GM23338 (cell line): ENCODE results near the gene SCN3B. TPM values are rescaled to one million over a fixed set of nuclear protein-coding genes. Genes with fewer than 3 reads are reported as not detected.
A peak's percentile ranks its signal among the peaks of the same experiment; 100 is the strongest.

Experiments
- ATAC-seq: fragments of 200-7000 bp; cut with Tn5 transposase; 3 replicates; pipeline ENCODE4 v1.9.1; 2020
- DNase-seq: peaks from one replicate; pipeline ENCODE4 v3.0.0-alpha.2; 2015; ENCODE audit warnings: low spot score
- H2AFZ ChIP-seq: fragments of 200-600 bp; sonication (generic); 2 replicates; pipeline ENCODE4 v1.8.0; 2016; ENCODE audit warnings: antibody characterized with exemption, mild to moderate bottlenecking, moderate library complexity
- H3F3A ChIP-seq: fragments of 200-600 bp; sonication (generic); replicated peaks from 2 replicates; pipeline ENCODE4 v1.8.0; 2017; ENCODE audit warnings: antibody characterized with exemption, mixed run types, low read depth
- H3K27ac ChIP-seq: fragments of 200-600 bp; sonication (generic); 2 replicates; pipeline ENCODE4 v1.6.1; 2016; ENCODE audit warnings: low read depth
- H3K27me3 ChIP-seq: fragments of 200-600 bp; sonication (generic); 2 replicates; pipeline ENCODE4 v1.8.0; 2016; ENCODE audit warnings: mild to moderate bottlenecking, mixed run types, moderate library complexity; ENCODE audit not compliant: insufficient read depth
- H3K36me3 ChIP-seq: fragments of 200-600 bp; sonication (generic); 2 replicates; pipeline ENCODE4 v1.8.0; 2016; ENCODE audit warnings: mild to moderate bottlenecking; ENCODE audit not compliant: insufficient read depth
- H3K4me1 ChIP-seq: fragments of 200-600 bp; sonication (generic); 2 replicates; pipeline ENCODE4 v1.8.0; 2016; ENCODE audit warnings: mild to moderate bottlenecking, moderate library complexity; ENCODE audit not compliant: insufficient read depth
- H3K4me2 ChIP-seq: fragments of 200-600 bp; sonication (generic); 2 replicates; pipeline ENCODE4 v1.7.1; 2017; ENCODE audit warnings: mixed run types
- H3K4me3 ChIP-seq: fragments of 200-600 bp; sonication (generic); 2 replicates; pipeline ENCODE4 v1.6.1; 2016; ENCODE audit warnings: mixed run types
- H3K79me2 ChIP-seq: fragments of 200-600 bp; sonication (generic); replicated peaks from 2 replicates; pipeline ENCODE4 v1.8.0; 2017; ENCODE audit warnings: mild to moderate bottlenecking; ENCODE audit not compliant: insufficient read depth
- H3K9me2 ChIP-seq: fragments of 200-600 bp; sonication (generic); 2 replicates; pipeline ENCODE4 v1.8.0; 2017; ENCODE audit not compliant: insufficient read depth
- H4K20me1 ChIP-seq: fragments of 200-600 bp; sonication (generic); replicated peaks from 2 replicates; pipeline ENCODE4 v1.8.0; 2017; ENCODE audit warnings: mild to moderate bottlenecking; ENCODE audit not compliant: insufficient read depth
- H3K27ac Mint-ChIP-seq: 2 replicates; pipeline ENCODE4 v1.8.0; 2020; ENCODE audit warnings: inconsistent platforms, mild to moderate bottlenecking, moderate library complexity, mixed read lengths
- H3K27me3 Mint-ChIP-seq: 3 replicates; pipeline ENCODE4 v1.8.0; 2022; ENCODE audit warnings: low read depth, mild to moderate bottlenecking, moderate library complexity, mixed read lengths, inconsistent platforms; ENCODE audit not compliant: insufficient read depth, poor library complexity
- H3K36me3 Mint-ChIP-seq: 3 replicates; pipeline ENCODE4 v1.8.0; 2021; ENCODE audit warnings: low read depth, mild to moderate bottlenecking, inconsistent platforms, moderate library complexity, mixed read lengths
- H3K4me1 Mint-ChIP-seq: 3 replicates; pipeline ENCODE4 v1.8.0; 2020; ENCODE audit warnings: mild to moderate bottlenecking, inconsistent platforms, mixed read lengths
- H3K4me3 Mint-ChIP-seq: 3 replicates; pipeline ENCODE4 v1.8.0; 2021; ENCODE audit warnings: moderate library complexity, mild to moderate bottlenecking, inconsistent platforms, mixed read lengths
- H3K9me3 Mint-ChIP-seq: 3 replicates; pipeline ENCODE4 v1.8.0; 2020; ENCODE audit warnings: moderate library complexity, mild to moderate bottlenecking, inconsistent platforms, mixed read lengths
- CREB1 ChIP-seq: fragments of 250-450 bp; sonication (Bioruptor Pico); IDR thresholded peaks from 2 replicates; pipeline ENCODE4 v1.5.0; 2020; ENCODE audit warnings: low read depth, mild to moderate bottlenecking, moderate library complexity
- EZH2 ChIP-seq: fragments of 200-600 bp; sonication (generic); IDR thresholded peaks from one replicate; pipeline ENCODE4 v1.8.0; 2017; ENCODE audit warnings: antibody characterized with exemption, mild to moderate bottlenecking, low read depth; ENCODE audit not compliant: unreplicated experiment
- EZH2phosphoT487 ChIP-seq: fragments of 200-600 bp; sonication (generic); IDR thresholded peaks from one replicate; pipeline ENCODE4 v1.8.1; 2018; ENCODE audit warnings: antibody characterized with exemption; ENCODE audit not compliant: unreplicated experiment
- JUNB ChIP-seq: IDR thresholded peaks from one replicate; pipeline ENCODE4 v1.6.1; 2016; ENCODE audit warnings: antibody characterized with exemption; ENCODE audit not compliant: unreplicated experiment
- POLR2AphosphoS5 ChIP-seq: IDR thresholded peaks from 2 replicates; pipeline ENCODE4 v1.6.1; 2016; ENCODE audit warnings: antibody characterized with exemption, low read depth
- STAT1 ChIP-seq: IDR thresholded peaks from one replicate; pipeline ENCODE4 v1.6.1; 2016; ENCODE audit warnings: antibody characterized with exemption; ENCODE audit not compliant: unreplicated experiment
- ZNF114 ChIP-seq: fragments of 250-450 bp; sonication (Bioruptor Pico); IDR thresholded peaks from 2 replicates; pipeline ENCODE4 v1.5.0; 2020; ENCODE audit warnings: mild to moderate bottlenecking, moderate library complexity
- ZNF331 ChIP-seq: fragments of 250-450 bp; sonication (Bioruptor Pico); IDR thresholded peaks from 2 replicates; pipeline ENCODE4 v1.5.0; 2020; ENCODE audit warnings: low read depth, mild to moderate bottlenecking, moderate library complexity
- polyA plus RNA-seq: library from polyadenylated mRNA; unstranded; fragments of >200 nt; fragmentation: Nextera tagmentation; extraction: Ambion mirVana; gene quantifications from 2 replicates; pipeline ENCODE4 v1.2.1, GENCODE V29; 2016
- total RNA-seq: library from RNA; depleted of rRNA; stranded (reverse); fragments of >200 nt; shearing (Covaris generic); gene quantifications from 2 replicates; pipeline ENCODE4 v1.2.3, GENCODE V29; 2014
- TF ChIP-seq, protein P1 (sequence below), 2 experiments: fragments of 200-600 bp in 1 of 2; sonication (generic) in 1 of 2; conservative IDR thresholded peaks; 2 replicates each; pipeline versions ENCODE4 v1.5.1 to v1.6.1; 2016 to 2017; ENCODE audit warnings: antibody characterized with exemption in 2 of 2, low read depth in 2 of 2, mild to moderate bottlenecking in 2 of 2, moderate library complexity in 1 of 2
- TF ChIP-seq, protein P2 (sequence below): fragments of 250-450 bp; sonication (Bioruptor Pico); IDR thresholded peaks from 2 replicates; pipeline ENCODE4 v1.5.0; 2020; ENCODE audit warnings: mild to moderate bottlenecking, moderate library complexity
- TF ChIP-seq, protein P3 (sequence below): IDR thresholded peaks from one replicate; pipeline ENCODE4 v1.6.1; 2018; ENCODE audit warnings: antibody characterized with exemption; ENCODE audit not compliant: unreplicated experiment

SCN3B gene
- total and polyA plus RNA-seq, 2 experiments from 2014 or later, result 0.74 to 1.7 TPM

DNA sequence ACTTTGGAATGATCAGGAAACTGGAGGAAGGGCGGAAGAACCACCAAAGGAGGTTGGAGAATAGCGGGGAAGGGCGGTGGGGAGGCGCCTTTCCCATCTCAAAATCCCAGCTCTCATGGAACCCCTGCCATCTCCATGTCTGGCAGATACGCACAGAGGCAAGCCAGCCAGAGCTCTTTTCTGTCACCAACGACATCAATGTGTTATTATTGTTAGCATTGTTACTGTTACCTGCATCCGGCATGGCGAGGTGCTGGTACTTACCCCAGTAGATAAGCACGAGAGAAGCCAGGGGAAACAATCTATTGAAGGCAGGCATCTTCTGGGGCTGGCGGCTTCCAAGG, 969 bp downstream of the SCN3B start:
- Histone ChIP-seq H3K79me2 (no peaks in the 10 kb centered on the region), H3K9me2 (no peaks in the 10 kb centered on the region), H3K27ac (no peak overlapping the region), H3K36me3 (no peaks in the 10 kb centered on the region), H3K4me2 (peak overlapping the region; percentile 98), H3K4me1 (peaks cover 12% of the 10 kb centered on the region; the same call in 1 of the 2 replicates), H2AFZ (peak overlapping the region; percentile 98), H3K27me3 (peaks cover 38% of the 10 kb centered on the region), H4K20me1 (peaks cover 6% of the 10 kb centered on the region), H3K4me3 (peak overlapping the region; percentile 97), H3F3A (no peaks in the 10 kb centered on the region)
- Mint-ChIP-seq H3K27me3 (peaks cover 31% of the 10 kb centered on the region), H3K9me3 (no peaks in the 10 kb centered on the region), H3K27ac (no peak overlapping the region), H3K36me3 (no peaks in the 10 kb centered on the region), H3K4me1 (peaks cover 13% of the 10 kb centered on the region), H3K4me3 (peak overlapping the region; percentile 75)
- no peak for DNase-seq
- TF ChIP-seq STAT1 (no peak), JUNB (no peak), CREB1 (no peak), ZNF114 (CRISPR knock-in tag) (no peak), EZH2 (no peak), POLR2AphosphoS5 (no peak), EZH2phosphoT487 (no peak), ZNF331 (CRISPR knock-in tag) (no peak)
- TF ChIP-seq, protein P1, sequence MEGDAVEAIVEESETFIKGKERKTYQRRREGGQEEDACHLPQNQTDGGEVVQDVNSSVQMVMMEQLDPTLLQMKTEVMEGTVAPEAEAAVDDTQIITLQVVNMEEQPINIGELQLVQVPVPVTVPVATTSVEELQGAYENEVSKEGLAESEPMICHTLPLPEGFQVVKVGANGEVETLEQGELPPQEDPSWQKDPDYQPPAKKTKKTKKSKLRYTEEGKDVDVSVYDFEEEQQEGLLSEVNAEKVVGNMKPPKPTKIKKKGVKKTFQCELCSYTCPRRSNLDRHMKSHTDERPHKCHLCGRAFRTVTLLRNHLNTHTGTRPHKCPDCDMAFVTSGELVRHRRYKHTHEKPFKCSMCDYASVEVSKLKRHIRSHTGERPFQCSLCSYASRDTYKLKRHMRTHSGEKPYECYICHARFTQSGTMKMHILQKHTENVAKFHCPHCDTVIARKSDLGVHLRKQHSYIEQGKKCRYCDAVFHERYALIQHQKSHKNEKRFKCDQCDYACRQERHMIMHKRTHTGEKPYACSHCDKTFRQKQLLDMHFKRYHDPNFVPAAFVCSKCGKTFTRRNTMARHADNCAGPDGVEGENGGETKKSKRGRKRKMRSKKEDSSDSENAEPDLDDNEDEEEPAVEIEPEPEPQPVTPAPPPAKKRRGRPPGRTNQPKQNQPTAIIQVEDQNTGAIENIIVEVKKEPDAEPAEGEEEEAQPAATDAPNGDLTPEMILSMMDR (conservative IDR thresholded peaks at IDR 0.05; ENCODE audit: low read depth in 2 of 2), result no peak
- TF ChIP-seq, protein P2, sequence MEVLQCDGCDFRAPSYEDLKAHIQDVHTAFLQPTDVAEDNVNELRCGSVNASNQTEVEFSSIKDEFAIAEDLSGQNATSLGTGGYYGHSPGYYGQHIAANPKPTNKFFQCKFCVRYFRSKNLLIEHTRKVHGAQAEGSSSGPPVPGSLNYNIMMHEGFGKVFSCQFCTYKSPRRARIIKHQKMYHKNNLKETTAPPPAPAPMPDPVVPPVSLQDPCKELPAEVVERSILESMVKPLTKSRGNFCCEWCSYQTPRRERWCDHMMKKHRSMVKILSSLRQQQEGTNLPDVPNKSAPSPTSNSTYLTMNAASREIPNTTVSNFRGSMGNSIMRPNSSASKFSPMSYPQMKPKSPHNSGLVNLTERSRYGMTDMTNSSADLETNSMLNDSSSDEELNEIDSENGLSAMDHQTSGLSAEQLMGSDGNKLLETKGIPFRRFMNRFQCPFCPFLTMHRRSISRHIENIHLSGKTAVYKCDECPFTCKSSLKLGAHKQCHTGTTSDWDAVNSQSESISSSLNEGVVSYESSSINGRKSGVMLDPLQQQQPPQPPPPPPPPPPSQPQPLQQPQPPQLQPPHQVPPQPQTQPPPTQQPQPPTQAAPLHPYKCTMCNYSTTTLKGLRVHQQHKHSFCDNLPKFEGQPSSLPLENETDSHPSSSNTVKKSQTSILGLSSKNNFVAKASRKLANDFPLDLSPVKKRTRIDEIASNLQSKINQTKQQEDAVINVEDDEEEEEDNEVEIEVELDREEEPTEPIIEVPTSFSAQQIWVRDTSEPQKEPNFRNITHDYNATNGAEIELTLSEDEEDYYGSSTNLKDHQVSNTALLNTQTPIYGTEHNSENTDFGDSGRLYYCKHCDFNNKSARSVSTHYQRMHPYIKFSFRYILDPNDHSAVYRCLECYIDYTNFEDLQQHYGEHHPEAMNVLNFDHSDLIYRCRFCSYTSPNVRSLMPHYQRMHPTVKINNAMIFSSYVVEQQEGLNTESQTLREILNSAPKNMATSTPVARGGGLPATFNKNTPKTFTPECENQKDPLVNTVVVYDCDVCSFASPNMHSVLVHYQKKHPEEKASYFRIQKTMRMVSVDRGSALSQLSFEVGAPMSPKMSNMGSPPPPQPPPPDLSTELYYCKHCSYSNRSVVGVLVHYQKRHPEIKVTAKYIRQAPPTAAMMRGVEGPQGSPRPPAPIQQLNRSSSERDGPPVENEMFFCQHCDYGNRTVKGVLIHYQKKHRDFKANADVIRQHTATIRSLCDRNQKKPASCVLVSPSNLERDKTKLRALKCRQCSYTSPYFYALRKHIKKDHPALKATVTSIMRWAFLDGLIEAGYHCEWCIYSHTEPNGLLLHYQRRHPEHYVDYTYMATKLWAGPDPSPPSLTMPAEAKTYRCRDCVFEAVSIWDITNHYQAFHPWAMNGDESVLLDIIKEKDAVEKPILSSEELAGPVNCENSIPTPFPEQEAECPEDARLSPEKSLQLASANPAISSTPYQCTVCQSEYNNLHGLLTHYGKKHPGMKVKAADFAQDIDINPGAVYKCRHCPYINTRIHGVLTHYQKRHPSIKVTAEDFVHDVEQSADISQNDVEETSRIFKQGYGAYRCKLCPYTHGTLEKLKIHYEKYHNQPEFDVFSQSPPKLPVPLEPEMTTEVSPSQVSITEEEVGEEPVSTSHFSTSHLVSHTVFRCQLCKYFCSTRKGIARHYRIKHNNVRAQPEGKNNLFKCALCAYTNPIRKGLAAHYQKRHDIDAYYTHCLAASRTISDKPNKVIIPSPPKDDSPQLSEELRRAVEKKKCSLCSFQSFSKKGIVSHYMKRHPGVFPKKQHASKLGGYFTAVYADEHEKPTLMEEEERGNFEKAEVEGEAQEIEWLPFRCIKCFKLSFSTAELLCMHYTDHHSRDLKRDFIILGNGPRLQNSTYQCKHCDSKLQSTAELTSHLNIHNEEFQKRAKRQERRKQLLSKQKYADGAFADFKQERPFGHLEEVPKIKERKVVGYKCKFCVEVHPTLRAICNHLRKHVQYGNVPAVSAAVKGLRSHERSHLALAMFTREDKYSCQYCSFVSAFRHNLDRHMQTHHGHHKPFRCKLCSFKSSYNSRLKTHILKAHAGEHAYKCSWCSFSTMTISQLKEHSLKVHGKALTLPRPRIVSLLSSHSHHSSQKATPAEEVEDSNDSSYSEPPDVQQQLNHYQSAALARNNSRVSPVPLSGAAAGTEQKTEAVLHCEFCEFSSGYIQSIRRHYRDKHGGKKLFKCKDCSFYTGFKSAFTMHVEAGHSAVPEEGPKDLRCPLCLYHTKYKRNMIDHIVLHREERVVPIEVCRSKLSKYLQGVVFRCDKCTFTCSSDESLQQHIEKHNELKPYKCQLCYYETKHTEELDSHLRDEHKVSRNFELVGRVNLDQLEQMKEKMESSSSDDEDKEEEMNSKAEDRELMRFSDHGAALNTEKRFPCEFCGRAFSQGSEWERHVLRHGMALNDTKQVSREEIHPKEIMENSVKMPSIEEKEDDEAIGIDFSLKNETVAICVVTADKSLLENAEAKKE, result no peak
- TF ChIP-seq, protein P3, sequence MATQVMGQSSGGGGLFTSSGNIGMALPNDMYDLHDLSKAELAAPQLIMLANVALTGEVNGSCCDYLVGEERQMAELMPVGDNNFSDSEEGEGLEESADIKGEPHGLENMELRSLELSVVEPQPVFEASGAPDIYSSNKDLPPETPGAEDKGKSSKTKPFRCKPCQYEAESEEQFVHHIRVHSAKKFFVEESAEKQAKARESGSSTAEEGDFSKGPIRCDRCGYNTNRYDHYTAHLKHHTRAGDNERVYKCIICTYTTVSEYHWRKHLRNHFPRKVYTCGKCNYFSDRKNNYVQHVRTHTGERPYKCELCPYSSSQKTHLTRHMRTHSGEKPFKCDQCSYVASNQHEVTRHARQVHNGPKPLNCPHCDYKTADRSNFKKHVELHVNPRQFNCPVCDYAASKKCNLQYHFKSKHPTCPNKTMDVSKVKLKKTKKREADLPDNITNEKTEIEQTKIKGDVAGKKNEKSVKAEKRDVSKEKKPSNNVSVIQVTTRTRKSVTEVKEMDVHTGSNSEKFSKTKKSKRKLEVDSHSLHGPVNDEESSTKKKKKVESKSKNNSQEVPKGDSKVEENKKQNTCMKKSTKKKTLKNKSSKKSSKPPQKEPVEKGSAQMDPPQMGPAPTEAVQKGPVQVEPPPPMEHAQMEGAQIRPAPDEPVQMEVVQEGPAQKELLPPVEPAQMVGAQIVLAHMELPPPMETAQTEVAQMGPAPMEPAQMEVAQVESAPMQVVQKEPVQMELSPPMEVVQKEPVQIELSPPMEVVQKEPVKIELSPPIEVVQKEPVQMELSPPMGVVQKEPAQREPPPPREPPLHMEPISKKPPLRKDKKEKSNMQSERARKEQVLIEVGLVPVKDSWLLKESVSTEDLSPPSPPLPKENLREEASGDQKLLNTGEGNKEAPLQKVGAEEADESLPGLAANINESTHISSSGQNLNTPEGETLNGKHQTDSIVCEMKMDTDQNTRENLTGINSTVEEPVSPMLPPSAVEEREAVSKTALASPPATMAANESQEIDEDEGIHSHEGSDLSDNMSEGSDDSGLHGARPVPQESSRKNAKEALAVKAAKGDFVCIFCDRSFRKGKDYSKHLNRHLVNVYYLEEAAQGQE, result no peak
- peak; percentile 1; the same call in 2 of the 3 replicates for ATAC-seq
